ENCODE results near the gene CFAP74.
A peak's percentile ranks its signal among the peaks of the same experiment; 100 is the strongest.

Gene CFAP74

DNA sequence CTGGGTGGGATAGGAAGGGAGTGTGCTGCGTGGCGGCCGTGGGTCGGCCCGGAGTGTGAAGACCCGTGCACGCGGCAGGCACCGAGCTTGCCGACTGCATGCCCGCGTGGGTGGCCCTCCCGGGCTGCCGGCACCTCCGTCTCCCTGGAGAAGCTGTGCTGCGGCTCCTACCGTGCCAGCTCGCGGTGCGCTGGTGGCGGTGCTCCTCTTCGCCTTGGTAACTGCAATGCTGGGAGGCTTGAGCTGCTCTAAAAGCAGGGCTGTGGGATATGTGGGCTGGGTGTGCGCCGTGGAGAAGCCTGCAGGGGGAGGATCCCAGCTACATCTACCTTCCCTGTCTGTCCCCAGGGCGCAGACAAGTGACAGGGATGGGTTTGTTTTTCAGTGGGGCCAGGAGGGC lies 18.0 kb upstream of the CFAP74 start:
- no peak for DNase-seq (ENCODE audit: low spot score)

DNA sequence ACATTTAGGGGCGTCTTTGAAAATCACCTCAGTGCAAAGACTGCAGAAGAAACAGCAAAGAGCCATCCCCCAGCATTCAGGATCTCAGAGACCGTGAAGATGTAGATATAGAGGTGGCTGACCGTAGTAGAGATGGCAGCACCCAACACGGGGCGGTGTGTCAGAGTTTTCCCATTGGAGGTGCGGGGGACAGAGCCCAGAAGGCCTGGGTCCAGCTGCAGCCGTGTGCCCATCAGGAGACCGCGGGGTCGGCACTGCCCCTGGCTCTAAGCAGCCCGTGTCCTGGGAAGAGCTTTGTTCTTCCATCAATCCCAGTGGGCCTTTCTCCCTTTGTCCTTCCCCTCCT lies 16.7 kb upstream of the CFAP74 start:
- DNase-seq (ENCODE audit: low spot score) = no peak

GRCh38 chr1:2019571-2020309 lies 16.2 kb upstream of the CFAP74 start:
- no peak for DNase-seq (ENCODE audit: low spot score)

DNA sequence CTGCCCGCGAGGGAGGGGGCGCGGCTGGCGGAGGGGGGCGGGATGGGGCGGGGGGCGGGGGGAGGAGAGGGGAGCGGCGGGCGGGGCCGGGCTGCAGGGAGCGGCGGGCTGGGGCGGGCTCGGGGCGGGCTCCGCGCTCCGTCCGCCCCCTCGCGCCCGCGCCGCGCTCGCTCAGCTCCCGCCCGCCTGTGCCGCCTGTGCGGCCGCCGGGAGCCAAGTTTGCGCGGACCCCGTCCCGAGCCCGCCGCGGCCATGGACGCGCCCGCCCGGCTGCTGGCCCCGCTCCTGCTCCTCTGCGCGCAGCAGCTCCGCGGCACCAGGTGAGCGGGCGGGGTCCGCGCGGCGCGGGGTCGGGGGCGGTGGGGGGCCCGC lies 15.6 kb upstream of the CFAP74 start, which contains the start of gene GABRD:
Gene GABRD (plus strand): TSS at position 174 of the 372 bp plus-strand sequence. CDS start 79 bp downstream, at position 253.
- peak; percentile 53 for DNase-seq (ENCODE audit: low spot score)

DNA sequence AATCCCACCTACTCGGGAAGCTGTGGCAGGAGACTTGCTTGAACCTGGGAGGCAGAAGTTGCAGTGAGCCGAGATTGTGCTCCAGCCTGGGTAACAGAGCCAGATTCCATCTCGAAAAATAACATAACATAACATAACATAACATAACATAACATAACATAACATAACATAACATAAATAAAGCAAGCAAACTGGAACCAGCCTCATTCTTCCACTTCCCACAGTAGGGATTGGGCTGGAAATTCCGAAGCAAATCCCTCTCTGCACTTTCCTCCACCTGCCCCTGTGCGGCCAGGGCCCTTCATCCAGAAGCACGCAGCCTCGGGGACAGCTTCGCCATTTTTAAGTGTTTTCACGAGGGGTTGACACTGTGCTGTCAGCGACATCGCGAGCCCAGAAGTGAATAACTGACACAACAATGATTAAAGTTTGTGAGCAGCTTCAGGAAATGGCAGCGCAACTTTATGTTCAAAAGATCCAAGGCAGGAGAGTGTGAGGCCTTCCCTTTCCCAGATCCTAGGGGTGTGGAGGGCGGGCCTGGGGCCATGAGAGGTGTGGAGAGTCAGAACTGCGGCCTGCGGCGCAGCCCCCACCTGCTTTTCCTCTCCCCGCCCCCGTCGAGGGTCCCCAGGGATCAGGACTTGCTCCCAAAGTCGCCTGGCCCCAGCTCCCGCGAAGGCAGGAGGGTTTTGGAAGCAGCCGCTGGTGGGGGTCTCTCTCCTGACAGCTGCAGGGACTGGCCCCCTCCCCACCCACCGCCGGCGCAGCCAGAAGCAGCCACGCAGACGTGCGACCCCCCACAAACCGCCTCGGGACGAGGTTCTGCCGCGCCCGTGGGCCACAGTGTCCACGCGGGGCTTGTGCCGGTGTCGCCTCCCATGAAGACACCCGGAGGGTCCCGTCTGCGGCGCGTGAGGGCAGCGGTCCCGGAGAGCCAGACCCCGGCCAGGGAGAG lies 14.9 kb upstream of the CFAP74 start:
- DNase-seq (ENCODE audit: low spot score) = no peak

GRCh38 chr1:2016123-2016522 lies 12.5 kb upstream of the CFAP74 start:
- no peak for DNase-seq (ENCODE audit: low spot score)

- no peak for DNase-seq (ENCODE audit: low spot score)
Observed at GRCh38 chr1:2014741-2015735, 11.5 kb upstream of the CFAP74 start.

- no peak for DNase-seq (ENCODE audit: low spot score)
Observed at GRCh38 chr1:2014181-2014580, 10.6 kb upstream of the CFAP74 start.

GRCh38 chr1:2009101-2010053 lies 5.8 kb upstream of the CFAP74 start:
- no peak for DNase-seq (ENCODE audit: low spot score)

- DNase-seq (ENCODE audit: low spot score) = no peak
Observed at GRCh38 chr1:2004856-2005255, 1.3 kb upstream of the CFAP74 start.

GRCh38 chr1:2001773-2002411 lies 1.7 kb downstream of the CFAP74 start:
- DNase-seq (ENCODE audit: low spot score) = no peak

DNA sequence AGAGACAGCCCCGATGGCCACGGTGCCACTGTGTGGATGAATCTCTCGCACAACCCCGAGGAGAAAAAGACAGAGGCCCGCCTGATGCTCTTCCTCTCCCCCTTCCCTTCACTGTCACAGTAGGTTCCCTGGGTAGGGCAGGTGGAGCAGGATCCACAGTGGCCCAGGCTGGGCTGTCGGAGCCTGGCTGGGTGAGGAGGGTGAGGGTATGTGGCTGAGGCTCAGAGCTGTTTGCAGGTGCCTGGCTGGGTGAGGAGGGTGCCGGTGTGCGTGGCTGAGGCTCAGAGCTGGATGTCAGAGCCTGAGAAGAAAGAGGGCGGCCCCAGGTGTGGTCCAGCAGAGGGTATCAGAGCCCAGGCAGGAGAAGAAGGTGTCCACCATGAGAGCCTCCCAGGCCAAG lies 2.7 kb downstream of the CFAP74 start:
- DNase-seq (ENCODE audit: low spot score) = no peak

GRCh38 chr1:2000432-2000831 lies 3.2 kb downstream of the CFAP74 start:
- DNase-seq (ENCODE audit: low spot score) = no peak

- no peak for DNase-seq (ENCODE audit: low spot score)
Observed at GRCh38 chr1:1997576-1997975, 6.0 kb downstream of the CFAP74 start.

DNA sequence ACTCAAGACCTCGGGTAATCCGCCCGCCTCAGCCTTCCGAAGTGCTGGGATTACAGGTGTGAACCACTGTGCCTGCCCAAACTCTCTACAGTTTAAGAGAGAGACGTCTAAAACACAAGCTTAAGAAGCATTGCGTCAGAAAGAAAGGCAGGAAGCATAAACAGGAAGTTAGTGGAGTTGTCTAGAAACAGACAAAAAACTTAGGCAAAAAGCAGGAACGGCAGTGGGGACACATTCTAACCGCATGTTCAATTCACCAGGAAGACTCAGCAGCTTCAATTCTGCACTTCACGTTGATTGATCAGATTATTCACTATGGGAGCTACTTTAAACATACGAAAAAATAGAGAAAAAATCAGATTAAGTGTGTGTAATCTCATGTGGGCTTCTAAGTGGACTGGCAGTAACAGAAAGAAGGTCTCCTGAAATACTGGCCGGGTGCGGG lies 7.4 kb downstream of the CFAP74 start:
- DNase-seq (ENCODE audit: low spot score) = no peak

GRCh38 chr1:1994536-1994935 lies 9.1 kb downstream of the CFAP74 start:
- DNase-seq (ENCODE audit: low spot score) = no peak

DNA sequence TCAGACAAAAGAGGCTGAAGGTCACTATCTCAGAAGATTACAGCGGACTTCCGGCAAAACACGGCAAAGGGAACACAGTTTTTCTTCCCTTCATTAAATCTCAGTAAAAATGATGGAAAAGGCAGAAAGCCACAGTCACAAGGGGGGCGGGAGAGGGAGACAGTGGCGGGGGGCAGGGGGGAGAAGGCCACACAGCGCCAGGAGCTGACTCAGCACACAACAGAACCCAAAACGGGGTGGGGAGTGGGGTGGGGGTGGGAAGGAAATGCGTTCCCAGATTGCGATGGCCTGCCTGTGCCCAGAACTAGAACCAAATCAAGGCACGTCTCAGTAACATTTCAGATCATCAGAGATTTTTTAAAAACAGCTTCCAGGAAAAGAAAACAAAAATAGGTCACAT lies 13.4 kb downstream of the CFAP74 start:
- DNase-seq (ENCODE audit: low spot score) = peak; percentile 46

DNA sequence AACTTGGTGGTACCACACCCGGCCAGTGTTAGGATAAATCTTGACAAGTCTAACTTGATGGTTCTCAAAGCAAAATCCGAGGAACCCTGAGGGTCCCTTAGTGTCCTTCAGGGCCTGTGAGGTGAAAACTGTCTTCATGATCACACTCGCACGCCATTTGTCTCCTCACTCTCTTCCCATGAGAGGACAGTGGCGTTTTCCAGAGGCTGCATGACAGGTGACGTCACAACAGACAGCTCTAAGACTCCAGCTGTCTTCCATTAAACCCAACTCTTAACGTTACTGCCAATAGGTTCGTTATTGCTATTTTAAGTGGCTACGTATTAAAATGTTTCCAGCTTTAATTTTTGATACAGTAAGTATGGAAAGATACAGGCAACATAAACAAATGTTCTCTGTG lies 13.8 kb downstream of the CFAP74 start:
- DNase-seq (ENCODE audit: low spot score) = no peak

GRCh38 chr1:1989102-1989542 lies 14.5 kb downstream of the CFAP74 start:
- DNase-seq (ENCODE audit: low spot score) = no peak

Data from GM03348 (cell line).